Omental fat pad (tissue), 4 donors: Measurements from ENCODE around the gene CACNA2D3. TPM values are rescaled to one million over a fixed set of nuclear protein-coding genes. Genes with fewer than 3 reads are reported as not detected.

Experiments used
- ATAC-seq: fragments of 150-250 bp; one replicate; pipeline ENCODE4 v1.9.1; 2016; ENCODE audit warnings: mild to moderate bottlenecking, moderate library complexity; ENCODE audit not compliant: low FRiP score
- DNase-seq: peaks from one replicate; pipeline ENCODE4 v3.0.0-alpha.2; 2019; ENCODE audit warnings: low spot score
- CTCF ChIP-seq, 3 donors: fragments of 450-650 bp; IDR thresholded peaks; one replicate each; pipeline ENCODE4 v1.5.1; 2016 to 2017; ENCODE audit warnings: antibody characterized with exemption in 3 of 3, mild to moderate bottlenecking in 3 of 3, moderate library complexity in 2 of 3
- total RNA-seq, 4 donors: library from RNA; depleted of rRNA; stranded (reverse); fragments of >200 nt; gene quantifications; one replicate each; pipeline ENCODE4 v1.1.0, GENCODE V29; 2016

CACNA2D3 gene
- total RNA-seq, 4 donors from 2014 or later: 2.6 to 6.1 (median 4.5) TPM

- DNase-seq (no peak), ATAC-seq (no peak)
- no peak for TF ChIP-seq CTCF (IDR thresholded peaks at IDR 0.05)
Measured at GRCh38 chr3:54713031-54713430, 590.7 kb downstream of the CACNA2D3 start.

- no peak for DNase-seq
- no peak for ATAC-seq
Measured at GRCh38 chr3:54713455-54713854, 591.1 kb downstream of the CACNA2D3 start.

GRCh38 chr3:54714035-54714434, 591.7 kb downstream of the CACNA2D3 start:
- no peak for TF ChIP-seq CTCF (IDR thresholded peaks at IDR 0.05)
- DNase-seq (no peak), ATAC-seq (no peak)

More at GRCh38 chr3:54713455-54713854, 591.1 kb downstream of the CACNA2D3 start:
- no peak for TF ChIP-seq CTCF (IDR thresholded peaks at IDR 0.05)

- ATAC-seq (no peak), DNase-seq (no peak)
- no peak for TF ChIP-seq CTCF (IDR thresholded peaks at IDR 0.05)
Measured at GRCh38 chr3:54717506-54717905, 595.2 kb downstream of the CACNA2D3 start.

GRCh38 chr3:54719914-54720313, 597.6 kb downstream of the CACNA2D3 start:
- ATAC-seq (no peak), DNase-seq (no peak)
- no peak for TF ChIP-seq CTCF (IDR thresholded peaks at IDR 0.05)

GRCh38 chr3:54720604-54721003, 598.3 kb downstream of the CACNA2D3 start:
- ATAC-seq: no peak
- TF ChIP-seq CTCF (IDR thresholded peaks at IDR 0.05): no peak
- no peak for DNase-seq

GRCh38 chr3:54731732-54732445, 609.5 kb downstream of the CACNA2D3 start:
- ATAC-seq (no peak), DNase-seq (no peak)
- no peak for TF ChIP-seq CTCF (IDR thresholded peaks at IDR 0.05)
